HepG2 (cell line): ENCODE results near the gene KLHDC1. TPM values are rescaled to one million over a fixed set of nuclear protein-coding genes. Genes with fewer than 3 reads are reported as not detected.

Source experiments
- AGO1 ChIP-seq: fragments of 200-400 bp; formaldehyde crosslinking; IDR thresholded peaks from 2 replicates; pipeline ENCODE4 v1.6.1; 2017; ENCODE audit warnings: mild to moderate bottlenecking, low read depth, low read length, moderate library complexity; ENCODE audit not compliant: poor library complexity, severe bottlenecking
- ARNTL ChIP-seq: sonication (generic); formaldehyde crosslinking; IDR thresholded peaks from 2 replicates; pipeline ENCODE4 v1.4.0; 2020; ENCODE audit warnings: mild to moderate bottlenecking, missing genetic modification reagents
- BRD4 ChIP-seq: sonication (generic); formaldehyde crosslinking; IDR thresholded peaks from 2 replicates; pipeline ENCODE4 v1.4.0; 2020; ENCODE audit warnings: missing genetic modification reagents
- FOXC1 ChIP-seq: sonication (generic); formaldehyde crosslinking; IDR thresholded peaks from 2 replicates; pipeline ENCODE4 v1.8.0; 2022; ENCODE audit warnings: mild to moderate bottlenecking, missing genetic modification reagents, borderline replicate concordance
- GTF2F1 ChIP-seq: fragments of 150-350 bp; IDR thresholded peaks from 2 replicates; pipeline ENCODE4 v1.6.1; 2014; ENCODE audit warnings: low read length
- GZF1 ChIP-seq: sonication (generic); formaldehyde crosslinking; IDR thresholded peaks from 2 replicates; pipeline ENCODE4 v1.5.1; 2020; ENCODE audit warnings: mild to moderate bottlenecking, missing genetic modification reagents
- HNRNPK ChIP-seq: fragments of 200-400 bp; formaldehyde crosslinking; IDR thresholded peaks from 2 replicates; pipeline ENCODE4 v1.6.1; 2018; ENCODE audit warnings: low read length, low read depth, moderate library complexity, mild to moderate bottlenecking; ENCODE audit not compliant: poor library complexity, severe bottlenecking
- HOXD1 ChIP-seq: sonication (generic); formaldehyde crosslinking; IDR thresholded peaks from 2 replicates; pipeline ENCODE4 v1.5.0; 2020; ENCODE audit warnings: missing genetic modification reagents
- IRF2 ChIP-seq: IDR thresholded peaks from 2 replicates; pipeline ENCODE4 v1.6.1; 2018; ENCODE audit warnings: missing genetic modification reagents, missing compliant biosample characterization
- IRX3 ChIP-seq: sonication (generic); formaldehyde crosslinking; IDR thresholded peaks from 2 replicates; pipeline ENCODE4 v1.8.1; 2023; ENCODE audit warnings: mild to moderate bottlenecking, low read depth, missing genetic modification reagents, borderline replicate concordance
- MIXL1 ChIP-seq: IDR thresholded peaks from 2 replicates; pipeline ENCODE4 v1.6.1; 2016
- NKX3-1 ChIP-seq: sonication (generic); formaldehyde crosslinking; IDR thresholded peaks from 2 replicates; pipeline ENCODE4 v1.5.0; 2020; ENCODE audit warnings: missing genetic modification reagents
- PAXIP1 ChIP-seq: sonication (generic); formaldehyde crosslinking; conservative IDR thresholded peaks from 2 replicates; pipeline ENCODE4 v1.4.0; 2020; ENCODE audit warnings: mild to moderate bottlenecking, missing genetic modification reagents, moderate library complexity
- PBX3 ChIP-seq: sonication (generic); formaldehyde crosslinking; IDR thresholded peaks from 2 replicates; pipeline ENCODE4 v1.8.1; 2023; ENCODE audit warnings: missing genetic modification reagents, inconsistent platforms, borderline replicate concordance
- TAF1 ChIP-seq: sonication (generic); formaldehyde crosslinking; IDR thresholded peaks from 2 replicates; pipeline ENCODE4 v1.4.0; 2020; ENCODE audit warnings: missing genetic modification reagents
- ZNF235 ChIP-seq: sonication (generic); formaldehyde crosslinking; IDR thresholded peaks from 2 replicates; pipeline ENCODE4 v1.8.1; 2023; ENCODE audit warnings: mild to moderate bottlenecking, missing genetic modification reagents, borderline replicate concordance
- ZNF274 ChIP-seq: sonication (generic); formaldehyde crosslinking; IDR thresholded peaks from 2 replicates; pipeline ENCODE4 v1.5.1; 2020; ENCODE audit warnings: mild to moderate bottlenecking, missing genetic modification reagents
- ZNF354B ChIP-seq: sonication (generic); formaldehyde crosslinking; IDR thresholded peaks from 2 replicates; pipeline ENCODE4 v1.8.0; 2022; ENCODE audit warnings: mild to moderate bottlenecking, missing genetic modification reagents
- ZNF775 ChIP-seq: sonication (generic); formaldehyde crosslinking; IDR thresholded peaks from 2 replicates; pipeline ENCODE4 v1.4.0; 2020; ENCODE audit warnings: missing genetic modification reagents, mild to moderate bottlenecking, moderate library complexity, borderline replicate concordance
- ZSCAN20 ChIP-seq: sonication (generic); formaldehyde crosslinking; IDR thresholded peaks from 2 replicates; pipeline ENCODE4 v1.4.0; 2020; ENCODE audit warnings: missing genetic modification reagents, mild to moderate bottlenecking, borderline replicate concordance
- ZZZ3 ChIP-seq: sonication (generic); formaldehyde crosslinking; IDR thresholded peaks from 2 replicates; pipeline ENCODE4 v1.4.0; 2020; ENCODE audit warnings: missing genetic modification reagents, mild to moderate bottlenecking, borderline replicate concordance
- polyA plus RNA-seq, 8 experiments: library from polyadenylated mRNA; depleted of rRNA in 3 of 8; stranded (reverse) in 7 of 8; unstranded in 1 of 8; fragments of >200 nt; fragmentation: Illumina TruSeq in 4 of 8; extraction: Trizol in 4 of 8; gene quantifications; 2 replicates each; pipeline versions ENCODE4 v1.2.1 to v1.2.3, GENCODE V29; 2011 to 2016; ENCODE audit warnings: low read depth in 4 of 8, missing spikeins in 1 of 8, mixed read lengths in 1 of 8; ENCODE audit not compliant: insufficient read depth in 1 of 8
- total RNA-seq, 5 experiments: library from RNA; depleted of rRNA; stranded (reverse); fragments of >200 nt; fragmentation: Illumina TruSeq; extraction: Trizol; gene quantifications; 2 replicates each; pipeline ENCODE4 v1.2.3, GENCODE V29; 2016; ENCODE audit warnings: low read depth in 1 of 5
- TF ChIP-seq, protein P1 (sequence below): IDR thresholded peaks from 2 replicates; pipeline ENCODE4 v1.6.1; 2016; ENCODE audit warnings: low read depth, control low read depth

The KLHDC1 gene
- total and polyA plus RNA-seq, 2 of the 13 experiments (the other 11 are each of a cell fraction or from before 2014, with no cell fraction given) = 0.11 TPM; not detected in 1

DNA sequence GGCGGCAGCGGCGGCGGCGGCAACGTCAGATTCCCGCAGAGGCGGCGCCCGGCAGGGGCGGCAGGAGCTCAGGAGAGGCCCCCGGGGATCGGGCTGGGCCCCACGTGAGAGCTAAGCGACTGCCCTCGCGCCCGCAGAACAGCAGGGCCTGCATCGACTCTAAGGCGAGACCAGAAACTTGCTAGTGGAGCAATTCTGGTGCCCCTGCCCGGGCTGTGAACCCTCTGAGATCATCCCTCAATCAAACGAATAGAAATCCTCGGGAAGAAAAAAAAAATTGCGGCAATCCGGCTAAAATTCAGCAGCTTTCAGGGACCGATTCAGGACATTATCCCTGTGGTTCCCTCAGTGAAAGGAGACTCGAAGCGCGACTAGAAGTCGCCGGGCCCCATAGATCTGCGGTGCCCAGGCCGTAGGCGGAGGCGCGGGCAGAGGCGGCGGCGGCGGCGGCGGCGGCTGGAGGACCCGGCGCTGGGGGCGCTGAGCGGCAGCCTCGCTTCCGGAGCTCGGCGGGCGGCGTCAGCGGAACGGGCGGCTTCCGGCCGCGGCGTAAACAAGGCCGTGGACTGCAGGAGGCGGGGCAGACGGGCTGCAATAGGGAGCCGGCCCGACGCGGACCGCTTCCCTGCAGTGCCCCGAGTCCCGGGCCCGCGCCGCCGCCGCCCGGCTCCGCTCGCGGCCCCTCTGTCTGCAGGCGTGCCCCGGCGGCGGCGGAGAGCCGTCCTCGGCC is 74.8 kb downstream of the KLHDC1 start, which contains the start of gene KLHDC2 (continued):
- peak; percentile 64 for TF ChIP-seq PAXIP1
- TF ChIP-seq AGO1 = no peak
- no peak for TF ChIP-seq HNRNPK
- TF ChIP-seq, protein P1, sequence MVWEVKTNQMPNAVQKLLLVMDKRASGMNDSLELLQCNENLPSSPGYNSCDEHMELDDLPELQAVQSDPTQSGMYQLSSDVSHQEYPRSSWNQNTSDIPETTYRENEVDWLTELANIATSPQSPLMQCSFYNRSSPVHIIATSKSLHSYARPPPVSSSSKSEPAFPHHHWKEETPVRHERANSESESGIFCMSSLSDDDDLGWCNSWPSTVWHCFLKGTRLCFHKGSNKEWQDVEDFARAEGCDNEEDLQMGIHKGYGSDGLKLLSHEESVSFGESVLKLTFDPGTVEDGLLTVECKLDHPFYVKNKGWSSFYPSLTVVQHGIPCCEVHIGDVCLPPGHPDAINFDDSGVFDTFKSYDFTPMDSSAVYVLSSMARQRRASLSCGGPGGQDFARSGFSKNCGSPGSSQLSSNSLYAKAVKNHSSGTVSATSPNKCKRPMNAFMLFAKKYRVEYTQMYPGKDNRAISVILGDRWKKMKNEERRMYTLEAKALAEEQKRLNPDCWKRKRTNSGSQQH (CRISPR knock-in tag) = no peak
- no peak for TF ChIP-seq ZNF354B (CRISPR knock-in tag)
- no peak for TF ChIP-seq HOXD1 (CRISPR knock-in tag)
- no peak for TF ChIP-seq GTF2F1
- no peak; the same call in 1 of the 2 replicates for TF ChIP-seq NKX3-1 (CRISPR knock-in tag)
- TF ChIP-seq BRD4 (CRISPR knock-in tag) = no peak
- no peak for TF ChIP-seq ZZZ3 (CRISPR knock-in tag)
- no peak for TF ChIP-seq ARNTL (CRISPR knock-in tag)
- TF ChIP-seq GZF1 (CRISPR knock-in tag) = no peak
- TF ChIP-seq TAF1 (CRISPR knock-in tag) = peak; percentile 56
- TF ChIP-seq MIXL1 (CRISPR knock-in tag) = no peak
- no peak for TF ChIP-seq ZNF775
- peak; percentile 74 for TF ChIP-seq FOXC1 (CRISPR knock-in tag)
- no peak for TF ChIP-seq ZSCAN20 (CRISPR knock-in tag)
- peak; percentile 10; the same call in 1 of the 2 replicates for TF ChIP-seq IRX3
- TF ChIP-seq IRF2 (CRISPR knock-in tag) = 0 out of 2 replicates have a peak, but pooled peaks have one; percentile 34
- no peak for TF ChIP-seq PBX3
- no peak for TF ChIP-seq ZNF235 (CRISPR knock-in tag)
- TF ChIP-seq ZNF274 (CRISPR knock-in tag) = no peak; the same call in 1 of the 2 replicates
